Astrocyte of the cerebellum (primary cell): Measurements from ENCODE around the gene ARL5A.

Source experiments
- DNase-seq: peaks from one replicate; pipeline ENCODE4 v3.0.0-alpha.2; 2011; ENCODE audit warnings: low read depth
- H3K4me3 ChIP-seq: 2 replicates; pipeline ENCODE4 v1.5.1; 2011; ENCODE audit warnings: mild to moderate bottlenecking, low read depth, low read length, moderate library complexity
- in situ Hi-C: cut with HindIII; loops from 2 replicates; pipeline ENCODE4 v1.10.0; 2017; ENCODE audit warnings: low sequenced_read_pairs
- TF ChIP-seq, protein P1 (sequence below): IDR thresholded peaks from 2 replicates; pipeline ENCODE4 v1.5.1; 2012; ENCODE audit warnings: low read length, low read depth, moderate library complexity, mild to moderate bottlenecking; ENCODE audit errors: missing control alignments

Gene ARL5A

GRCh38 chr2:151841047-151841424 is 12.8 kb upstream of the ARL5A start:
- no peak overlapping the region for H3K4me3 ChIP-seq
- TF ChIP-seq, protein P1, sequence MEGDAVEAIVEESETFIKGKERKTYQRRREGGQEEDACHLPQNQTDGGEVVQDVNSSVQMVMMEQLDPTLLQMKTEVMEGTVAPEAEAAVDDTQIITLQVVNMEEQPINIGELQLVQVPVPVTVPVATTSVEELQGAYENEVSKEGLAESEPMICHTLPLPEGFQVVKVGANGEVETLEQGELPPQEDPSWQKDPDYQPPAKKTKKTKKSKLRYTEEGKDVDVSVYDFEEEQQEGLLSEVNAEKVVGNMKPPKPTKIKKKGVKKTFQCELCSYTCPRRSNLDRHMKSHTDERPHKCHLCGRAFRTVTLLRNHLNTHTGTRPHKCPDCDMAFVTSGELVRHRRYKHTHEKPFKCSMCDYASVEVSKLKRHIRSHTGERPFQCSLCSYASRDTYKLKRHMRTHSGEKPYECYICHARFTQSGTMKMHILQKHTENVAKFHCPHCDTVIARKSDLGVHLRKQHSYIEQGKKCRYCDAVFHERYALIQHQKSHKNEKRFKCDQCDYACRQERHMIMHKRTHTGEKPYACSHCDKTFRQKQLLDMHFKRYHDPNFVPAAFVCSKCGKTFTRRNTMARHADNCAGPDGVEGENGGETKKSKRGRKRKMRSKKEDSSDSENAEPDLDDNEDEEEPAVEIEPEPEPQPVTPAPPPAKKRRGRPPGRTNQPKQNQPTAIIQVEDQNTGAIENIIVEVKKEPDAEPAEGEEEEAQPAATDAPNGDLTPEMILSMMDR = no peak
- no peak for DNase-seq
- in situ Hi-C loops = no loop called here

DNA sequence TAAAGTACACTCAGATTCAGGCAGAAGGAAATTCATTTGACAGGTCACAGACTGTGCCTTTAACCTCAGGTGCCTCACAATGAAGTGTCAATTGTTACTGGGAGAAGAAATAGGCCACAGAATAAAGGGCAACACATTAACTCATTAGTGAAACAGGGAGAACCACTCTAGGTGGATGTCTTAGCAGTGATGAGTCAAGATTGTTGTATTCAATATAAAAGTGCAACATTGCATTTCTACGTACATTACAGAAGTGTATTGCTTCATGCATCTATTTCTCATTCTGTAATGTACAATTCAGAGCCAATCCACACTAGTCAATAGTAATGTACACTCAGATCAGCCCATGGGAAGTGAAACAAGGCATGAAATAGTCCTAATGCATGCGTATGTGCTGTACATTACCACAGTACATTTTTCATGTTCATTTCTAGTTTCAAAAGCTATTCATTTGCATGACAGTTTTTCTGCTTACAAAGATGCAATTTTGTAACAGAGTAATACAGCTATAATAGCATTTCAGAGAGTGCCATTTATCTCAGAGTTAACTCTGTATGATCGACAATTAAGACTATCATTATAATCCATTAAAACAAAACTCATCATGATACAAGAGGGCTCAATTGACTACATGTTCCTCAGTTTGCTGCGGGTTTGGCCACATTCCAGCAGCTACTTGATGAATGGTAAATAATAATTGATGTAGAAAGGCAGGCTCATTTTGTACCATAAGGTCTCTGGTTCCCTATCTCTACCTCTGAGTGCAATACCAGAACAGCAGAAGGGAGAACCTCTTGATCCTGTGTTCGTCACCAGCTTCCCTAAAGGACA is 12.2 kb upstream of the ARL5A start:
- no peak for DNase-seq
- in situ Hi-C loops = no loop called here
- TF ChIP-seq, protein P1 = no peak
- H3K4me3 ChIP-seq = no peak overlapping the region

DNA sequence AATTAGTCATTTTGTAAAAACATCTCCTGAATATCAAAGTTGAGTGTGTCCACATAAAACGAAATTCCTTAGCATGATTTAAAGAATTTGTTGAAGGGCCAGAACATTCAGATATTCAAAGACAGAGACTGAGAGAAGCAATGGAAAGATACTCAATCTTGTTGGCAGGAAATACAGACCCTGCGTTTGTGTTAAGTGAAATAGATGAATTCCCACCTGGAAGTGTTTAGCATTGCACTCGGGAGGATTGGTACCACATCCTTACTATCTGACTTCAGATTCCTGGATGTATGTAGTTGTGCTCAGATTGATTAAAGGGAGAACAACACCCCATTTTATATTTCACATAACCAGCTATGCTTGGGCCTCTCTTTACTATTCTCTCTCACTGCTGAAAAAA is 9.7 kb upstream of the ARL5A start:
- DNase-seq = no peak
- TF ChIP-seq, protein P1 = no peak
- in situ Hi-C loops = no loop called here
- H3K4me3 ChIP-seq = no peak overlapping the region

DNA sequence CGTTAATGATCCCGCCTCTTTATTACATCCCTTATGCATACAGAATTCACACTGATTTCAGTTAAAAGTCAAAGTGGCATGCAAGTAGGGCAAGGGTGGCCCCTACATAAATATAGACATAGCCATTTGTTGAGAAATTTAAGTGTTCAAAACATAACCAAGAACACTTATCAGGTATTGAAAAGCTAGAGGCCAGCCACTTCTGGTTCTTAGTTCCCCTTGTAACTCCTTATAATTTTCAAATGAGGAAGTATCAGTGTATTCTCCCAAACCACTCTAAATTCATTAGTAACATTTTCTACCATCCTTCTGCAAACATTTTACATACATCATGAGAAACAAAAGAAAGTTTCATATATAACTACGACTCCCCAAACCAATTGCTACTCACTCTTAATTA is 5.8 kb upstream of the ARL5A start:
- H3K4me3 ChIP-seq = no peak overlapping the region
- in situ Hi-C loops = no loop called here
- TF ChIP-seq, protein P1 = no peak
- no peak for DNase-seq

DNA sequence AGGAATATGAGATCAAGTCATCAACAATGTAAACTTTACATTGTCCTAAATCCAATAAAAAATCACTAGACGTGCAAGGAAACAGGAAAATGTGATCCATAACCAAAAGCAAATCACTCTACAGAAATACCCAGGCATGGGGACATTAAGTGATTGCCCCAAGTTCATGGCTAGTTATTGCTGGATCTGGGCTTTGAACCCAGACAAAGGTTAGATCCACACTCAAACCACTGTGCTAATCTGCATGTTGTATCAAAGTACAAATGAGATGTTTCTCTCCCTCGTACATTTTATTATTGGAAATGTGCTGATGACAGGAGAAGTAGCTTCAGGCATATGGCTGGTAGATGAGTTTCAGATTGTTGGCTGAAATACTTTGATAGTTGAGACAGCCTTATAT is 2.7 kb upstream of the ARL5A start:
- in situ Hi-C loops = no loop called here
- H3K4me3 ChIP-seq = no peak overlapping the region
- TF ChIP-seq, protein P1 = no peak
- DNase-seq = no peak

DNA sequence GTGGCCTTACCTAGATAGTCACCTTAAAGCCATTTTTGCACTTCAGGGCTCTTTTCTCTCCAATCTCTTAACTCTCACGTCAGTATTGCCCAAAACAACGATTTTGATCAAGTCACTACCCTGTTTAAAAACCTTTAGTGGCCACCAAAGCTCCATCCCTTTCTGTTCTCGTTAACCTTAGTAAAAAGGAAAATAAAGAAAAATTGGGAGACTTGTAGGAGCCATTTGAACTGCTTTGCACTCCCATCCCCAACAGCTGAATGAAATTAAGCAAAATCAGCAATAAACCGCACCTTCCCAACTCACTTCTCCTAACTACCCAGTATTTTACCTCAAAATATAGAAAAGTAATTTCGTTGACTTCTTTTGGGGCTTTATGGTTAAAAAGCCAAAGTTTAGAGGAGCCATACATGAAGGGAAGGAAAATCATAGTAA is 686 bp upstream of the ARL5A start:
- peak overlapping the region; percentile 90 for H3K4me3 ChIP-seq
- DNase-seq = no peak
- in situ Hi-C loops = no loop called here
- TF ChIP-seq, protein P1 = no peak
